SJCRH30 (cell line): ENCODE measurements around the gene SPINT2. TPM values are rescaled to one million over a fixed set of nuclear protein-coding genes. Genes with fewer than 3 reads are reported as not detected.

Source experiments
- DNase-seq, 2 experiments: peaks; one replicate each; pipeline ENCODE4 v3.0.0-alpha.2; 2015 to 2020
- H3K27ac ChIP-seq: fragments of 250-450 bp; sonication (Bioruptor Pico); 2 replicates; pipeline ENCODE4 v1.5.1; 2020; ENCODE audit warnings: mild to moderate bottlenecking, moderate library complexity
- H3K27me3 ChIP-seq: fragments of 250-450 bp; sonication (Bioruptor Pico); 2 replicates; pipeline ENCODE4 v1.5.1; 2020; ENCODE audit warnings: mild to moderate bottlenecking, moderate library complexity
- H3K36me3 ChIP-seq: fragments of 250-450 bp; sonication (Bioruptor Pico); 2 replicates; pipeline ENCODE4 v1.5.1; 2020; ENCODE audit warnings: mild to moderate bottlenecking, moderate library complexity
- H3K4me1 ChIP-seq: fragments of 250-450 bp; sonication (Bioruptor Pico); 2 replicates; pipeline ENCODE4 v1.5.1; 2020; ENCODE audit warnings: mild to moderate bottlenecking, moderate library complexity
- H3K4me3 ChIP-seq: fragments of 250-450 bp; sonication (Bioruptor Pico); 2 replicates; pipeline ENCODE4 v1.5.1; 2020; ENCODE audit warnings: mild to moderate bottlenecking, moderate library complexity
- H3K9me3 ChIP-seq: fragments of 250-450 bp; sonication (Bioruptor Pico); replicated peaks from 2 replicates; pipeline ENCODE4 v1.5.1; 2020; ENCODE audit warnings: mild to moderate bottlenecking, moderate library complexity
- total RNA-seq: library from RNA; depleted of rRNA; stranded (reverse); fragments of >200 nt; shearing (Covaris generic); gene quantifications from 2 replicates; pipeline ENCODE4 v1.2.3, GENCODE V29; 2014

SPINT2 gene
- total RNA-seq, 1 experiment from 2014 or later: 0.45 TPM

GRCh38 chr19:38289955-38290354 is 25.6 kb downstream of the SPINT2 start:
- no peaks in the 10 kb centered on the region for H3K36me3 ChIP-seq
- H3K27me3 ChIP-seq: no peaks in the 10 kb centered on the region
- no peak for DNase-seq
- H3K4me3 ChIP-seq: no peak overlapping the region
- H3K4me1 ChIP-seq: peaks cover 50% of the 10 kb centered on the region
- H3K27ac ChIP-seq: peak overlapping the region; percentile 24; the same call in 1 of the 2 replicates
- no peaks in the 10 kb centered on the region for H3K9me3 ChIP-seq

GRCh38 chr19:38290631-38291147 is 26.3 kb downstream of the SPINT2 start:
- no peaks in the 10 kb centered on the region for H3K36me3 ChIP-seq
- H3K9me3 ChIP-seq: no peaks in the 10 kb centered on the region
- no peaks in the 10 kb centered on the region for H3K27me3 ChIP-seq
- peak; percentile 68 to 74 for DNase-seq
- H3K27ac ChIP-seq: peak overlapping the region; percentile 24
- peaks cover 50% of the 10 kb centered on the region for H3K4me1 ChIP-seq
- H3K4me3 ChIP-seq: no peak overlapping the region

- no peak overlapping the region for H3K27ac ChIP-seq
- H3K27me3 ChIP-seq: no peaks in the 10 kb centered on the region
- H3K36me3 ChIP-seq: no peaks in the 10 kb centered on the region
- H3K9me3 ChIP-seq: no peaks in the 10 kb centered on the region
- H3K4me3 ChIP-seq: no peak overlapping the region
- no peak for DNase-seq
- peaks cover 50% of the 10 kb centered on the region for H3K4me1 ChIP-seq
Measured at GRCh38 chr19:38291855-38292254, 27.5 kb downstream of the SPINT2 start.

- H3K4me1 ChIP-seq: peaks cover 45% of the 10 kb centered on the region
- no peak overlapping the region for H3K4me3 ChIP-seq
- H3K9me3 ChIP-seq: no peaks in the 10 kb centered on the region
- no peaks in the 10 kb centered on the region for H3K36me3 ChIP-seq
- DNase-seq: peak; percentile 69 to 70
- no peak overlapping the region for H3K27ac ChIP-seq
- no peaks in the 10 kb centered on the region for H3K27me3 ChIP-seq
Measured at GRCh38 chr19:38293281-38293680, 28.9 kb downstream of the SPINT2 start.

- no peak overlapping the region for H3K4me3 ChIP-seq
- no peaks in the 10 kb centered on the region for H3K27me3 ChIP-seq
- peaks cover 43% of the 10 kb centered on the region for H3K4me1 ChIP-seq
- peak in 1 of 2 experiments; percentile 39 for DNase-seq
- no peaks in the 10 kb centered on the region for H3K9me3 ChIP-seq
- no peaks in the 10 kb centered on the region for H3K36me3 ChIP-seq
- H3K27ac ChIP-seq: no peak overlapping the region
Measured at GRCh38 chr19:38294090-38294489, 29.7 kb downstream of the SPINT2 start.

- Histone ChIP-seq H3K27me3 (no peaks in the 10 kb centered on the region), H3K27ac (no peak overlapping the region), H3K9me3 (no peaks in the 10 kb centered on the region), H3K36me3 (peaks cover 4% of the 10 kb centered on the region; the same call in 1 of the 2 replicates), H3K4me1 (peaks cover 35% of the 10 kb centered on the region), H3K4me3 (no peak overlapping the region)
- peak; percentile 40 to 66 for DNase-seq
Measured at GRCh38 chr19:38298821-38299680, 34.7 kb downstream of the SPINT2 start.

- Histone ChIP-seq H3K4me1 (peaks cover 30% of the 10 kb centered on the region), H3K36me3 (peaks cover 9% of the 10 kb centered on the region; the same call in 1 of the 2 replicates), H3K4me3 (no peak within 1 kb of the TSS), H3K27ac (no peak within 1 kb of the TSS), H3K9me3 (no peaks in the 10 kb centered on the region), H3K27me3 (no peaks in the 10 kb centered on the region)
- no peak for DNase-seq
Measured at GRCh38 chr19:38303517-38304351, 39.4 kb downstream of the SPINT2 start, which contains the start of gene C19orf33. Gene C19orf33 (plus strand): TSS chr19:38304251. CDS start chr19:38304262, 11 bp downstream.

- H3K9me3 ChIP-seq: no peaks in the 10 kb centered on the region
- H3K36me3 ChIP-seq: peaks cover 9% of the 10 kb centered on the region; the same call in 1 of the 2 replicates
- no peak for DNase-seq
- peaks cover 23% of the 10 kb centered on the region for H3K4me1 ChIP-seq
- no peak overlapping the region for H3K27ac ChIP-seq
- H3K27me3 ChIP-seq: no peaks in the 10 kb centered on the region
- no peak overlapping the region for H3K4me3 ChIP-seq
Measured at GRCh38 chr19:38304352-38304865, 40.0 kb downstream of the SPINT2 start.

- Histone ChIP-seq H3K27me3 (no peaks in the 10 kb centered on the region), H3K36me3 (peaks cover 9% of the 10 kb centered on the region; the same call in 1 of the 2 replicates), H3K9me3 (no peaks in the 10 kb centered on the region), H3K27ac (no peak overlapping the region), H3K4me1 (peaks cover 18% of the 10 kb centered on the region), H3K4me3 (no peak overlapping the region)
- no peak for DNase-seq
Measured at GRCh38 chr19:38304866-38305429, 40.6 kb downstream of the SPINT2 start.

GRCh38 chr19:38306236-38306635 is 41.9 kb downstream of the SPINT2 start:
- Histone ChIP-seq H3K4me3 (no peak overlapping the region), H3K27ac (no peak overlapping the region), H3K9me3 (no peaks in the 10 kb centered on the region), H3K27me3 (no peaks in the 10 kb centered on the region), H3K4me1 (peaks cover 5% of the 10 kb centered on the region), H3K36me3 (peaks cover 9% of the 10 kb centered on the region; the same call in 1 of the 2 replicates)
- no peak for DNase-seq

GRCh38 chr19:38307076-38307475 is 42.7 kb downstream of the SPINT2 start:
- H3K4me1 ChIP-seq: no peaks in the 10 kb centered on the region
- H3K36me3 ChIP-seq: peaks cover 9% of the 10 kb centered on the region; the same call in 1 of the 2 replicates
- DNase-seq: no peak
- H3K27me3 ChIP-seq: no peaks in the 10 kb centered on the region
- H3K27ac ChIP-seq: no peak overlapping the region
- no peaks in the 10 kb centered on the region for H3K9me3 ChIP-seq
- H3K4me3 ChIP-seq: no peak overlapping the region

GRCh38 chr19:38307597-38307996 is 43.2 kb downstream of the SPINT2 start:
- Histone ChIP-seq H3K27me3 (no peaks in the 10 kb centered on the region), H3K36me3 (peaks cover 9% of the 10 kb centered on the region; the same call in 1 of the 2 replicates), H3K27ac (no peak overlapping the region), H3K4me1 (no peaks in the 10 kb centered on the region), H3K9me3 (no peaks in the 10 kb centered on the region), H3K4me3 (no peak overlapping the region)
- no peak for DNase-seq

- H3K4me1 ChIP-seq: no peaks in the 10 kb centered on the region
- no peaks in the 10 kb centered on the region for H3K9me3 ChIP-seq
- no peak for DNase-seq
- no peak overlapping the region for H3K4me3 ChIP-seq
- no peaks in the 10 kb centered on the region for H3K27me3 ChIP-seq
- no peak overlapping the region for H3K27ac ChIP-seq
- peaks cover 9% of the 10 kb centered on the region; the same call in 1 of the 2 replicates for H3K36me3 ChIP-seq
Measured at GRCh38 chr19:38308006-38308766, 43.8 kb downstream of the SPINT2 start.
